Neural cell (in vitro differentiated cells): Measurements from ENCODE around the gene PLEKHA5.

Experiments used
- EP300 ChIP-seq: fragments of 450-650 bp; conservative IDR thresholded peaks from 2 replicates; pipeline ENCODE4 v1.6.1; 2014; ENCODE audit warnings: antibody characterized with exemption, mild to moderate bottlenecking, moderate library complexity; ENCODE audit not compliant: poor library complexity, severe bottlenecking
- POLR2AphosphoS5 ChIP-seq: IDR thresholded peaks from 2 replicates; pipeline ENCODE4 v1.6.1; 2012
- TF ChIP-seq, protein P1 (sequence below): fragments of 450-650 bp; IDR thresholded peaks from 2 replicates; pipeline ENCODE4 v1.5.1; 2014; ENCODE audit warnings: antibody characterized with exemption, mild to moderate bottlenecking, moderate library complexity; ENCODE audit not compliant: poor library complexity, severe bottlenecking

GRCh38 chr12:19284658-19285057 lies 155.1 kb downstream of the PLEKHA5 start:
- TF ChIP-seq, protein P1, sequence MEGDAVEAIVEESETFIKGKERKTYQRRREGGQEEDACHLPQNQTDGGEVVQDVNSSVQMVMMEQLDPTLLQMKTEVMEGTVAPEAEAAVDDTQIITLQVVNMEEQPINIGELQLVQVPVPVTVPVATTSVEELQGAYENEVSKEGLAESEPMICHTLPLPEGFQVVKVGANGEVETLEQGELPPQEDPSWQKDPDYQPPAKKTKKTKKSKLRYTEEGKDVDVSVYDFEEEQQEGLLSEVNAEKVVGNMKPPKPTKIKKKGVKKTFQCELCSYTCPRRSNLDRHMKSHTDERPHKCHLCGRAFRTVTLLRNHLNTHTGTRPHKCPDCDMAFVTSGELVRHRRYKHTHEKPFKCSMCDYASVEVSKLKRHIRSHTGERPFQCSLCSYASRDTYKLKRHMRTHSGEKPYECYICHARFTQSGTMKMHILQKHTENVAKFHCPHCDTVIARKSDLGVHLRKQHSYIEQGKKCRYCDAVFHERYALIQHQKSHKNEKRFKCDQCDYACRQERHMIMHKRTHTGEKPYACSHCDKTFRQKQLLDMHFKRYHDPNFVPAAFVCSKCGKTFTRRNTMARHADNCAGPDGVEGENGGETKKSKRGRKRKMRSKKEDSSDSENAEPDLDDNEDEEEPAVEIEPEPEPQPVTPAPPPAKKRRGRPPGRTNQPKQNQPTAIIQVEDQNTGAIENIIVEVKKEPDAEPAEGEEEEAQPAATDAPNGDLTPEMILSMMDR = no peak
- no peak for TF ChIP-seq EP300
- no peak for TF ChIP-seq POLR2AphosphoS5
